ENCODE results near the gene ATP9B. TPM values are rescaled to one million over a fixed set of nuclear protein-coding genes. Genes with fewer than 3 reads are reported as not detected.

The ATP9B gene
- total RNA-seq, 1 experiment from 2014 or later, result 25.6 TPM

DNA sequence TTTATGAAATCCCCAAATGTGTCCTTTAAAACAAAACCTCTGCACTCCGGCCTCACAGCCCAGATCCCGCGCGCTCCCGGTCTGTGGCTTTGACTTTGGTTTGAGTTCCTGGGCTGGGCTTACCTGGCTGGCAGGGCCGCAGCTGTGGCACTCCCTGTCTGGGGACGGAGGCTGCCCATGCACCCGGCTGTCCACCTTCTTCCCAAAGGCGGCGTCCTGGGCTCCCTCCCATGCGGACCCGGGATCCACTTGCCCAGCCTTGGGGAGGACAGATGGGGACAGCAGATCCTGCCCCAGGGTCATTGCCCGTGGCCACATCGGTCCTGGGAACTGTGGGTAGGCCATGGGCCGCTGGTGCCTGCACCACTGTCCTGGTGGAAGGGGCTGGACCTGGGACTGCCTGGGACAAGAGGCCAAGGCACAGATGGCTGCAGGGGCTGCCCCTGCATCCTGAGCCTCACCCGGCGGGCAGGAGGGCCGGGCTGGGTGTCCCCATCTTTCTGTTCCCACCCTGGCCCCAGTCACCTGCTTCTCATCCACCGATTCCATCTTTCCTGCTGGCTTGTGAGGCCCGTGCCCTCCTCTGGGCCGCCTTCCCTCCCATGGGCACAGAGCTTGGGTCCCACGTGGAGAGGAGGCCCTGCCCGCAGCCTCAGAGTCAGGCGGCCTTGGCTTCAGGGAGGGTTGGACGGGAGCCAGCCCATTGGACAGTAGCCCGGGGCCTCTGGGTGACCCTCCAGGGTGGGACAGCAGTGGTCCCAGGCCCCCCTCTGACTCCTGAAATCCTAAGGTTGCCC, 354.2 kb downstream of the ATP9B start:
- Mint-ChIP-seq H3K4me1 (ENCODE audit: low read depth, unreplicated experiment) (no peaks in the 10 kb centered on the region), H3K36me3 (ENCODE audit: insufficient read depth, unreplicated experiment) (no peaks in the 10 kb centered on the region), H3K4me3 (ENCODE audit: low read depth, unreplicated experiment) (no peak overlapping the region), H3K27me3 (ENCODE audit: unreplicated experiment) (no peaks in the 10 kb centered on the region), H3K9me3 (ENCODE audit: low read depth, unreplicated experiment) (peaks cover 12% of the 10 kb centered on the region), H3K27ac (ENCODE audit: unreplicated experiment) (no peak overlapping the region)
- CTCF ChIA-PET, result no interaction called here
- DNase-seq, result no peak
- BruUV-seq (replicated peaks), result no TSS peak
- no peak for TF ChIP-seq CTCF (IDR thresholded peaks at IDR 0.05; ENCODE audit: unreplicated experiment)
- intact Hi-C loops (cut with micrococcal nuclease; ENCODE audit: unreplicated experiment), result no loop called here

GRCh38 chr18:79424008-79424565, 354.9 kb downstream of the ATP9B start:
- H3K4me3 Mint-ChIP-seq (ENCODE audit: low read depth, unreplicated experiment), result no peak overlapping the region

DNA sequence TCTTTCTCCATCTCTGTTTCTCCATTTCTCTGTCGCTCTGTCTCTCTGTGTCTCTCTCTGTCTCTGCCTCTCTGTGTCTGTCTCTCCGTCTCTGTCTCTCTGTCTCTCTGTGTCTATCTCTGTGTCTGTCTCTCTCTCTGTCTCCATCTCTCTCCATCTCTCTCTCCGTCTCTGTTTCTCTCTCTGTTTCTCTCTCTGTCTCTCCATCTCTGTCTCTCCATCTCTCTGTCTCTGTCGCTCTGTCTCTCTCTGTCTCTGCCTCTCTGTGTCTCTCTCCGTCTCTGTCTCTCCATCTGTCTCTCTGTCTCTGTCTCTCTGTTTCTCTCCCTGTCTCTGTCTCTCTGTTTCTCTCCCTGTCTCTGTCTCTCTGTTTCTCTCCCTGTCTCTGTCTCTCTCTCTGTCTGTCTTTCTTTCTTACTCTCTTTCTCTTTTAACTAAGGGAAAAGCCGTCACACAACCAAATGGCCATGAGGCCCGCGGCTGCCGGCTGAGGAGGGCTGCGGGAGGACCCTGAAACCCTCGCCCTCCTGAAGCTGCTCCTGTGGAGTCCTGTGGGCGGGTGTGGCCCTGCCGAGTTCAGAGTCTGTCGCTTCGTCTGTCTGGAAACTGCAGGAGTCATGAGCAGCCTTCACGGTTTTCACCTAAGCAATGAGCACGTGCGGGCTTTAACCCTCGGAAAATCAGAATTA, 355.8 kb downstream of the ATP9B start:
- H3K9me3 Mint-ChIP-seq (ENCODE audit: low read depth, unreplicated experiment), result peaks cover 12% of the 10 kb centered on the region
- no peak for DNase-seq
- H3K27ac Mint-ChIP-seq (ENCODE audit: unreplicated experiment), result peak overlapping the region; percentile 14
- BruUV-seq (replicated peaks), result no TSS peak
- CTCF ChIA-PET, result no interaction called here
- no peak overlapping the region for H3K4me3 Mint-ChIP-seq (ENCODE audit: low read depth, unreplicated experiment)
- no peak for TF ChIP-seq CTCF (IDR thresholded peaks at IDR 0.05; ENCODE audit: unreplicated experiment)
- no peaks in the 10 kb centered on the region for H3K4me1 Mint-ChIP-seq (ENCODE audit: low read depth, unreplicated experiment)
- H3K27me3 Mint-ChIP-seq (ENCODE audit: unreplicated experiment), result no peaks in the 10 kb centered on the region
- H3K36me3 Mint-ChIP-seq (ENCODE audit: insufficient read depth, unreplicated experiment), result no peaks in the 10 kb centered on the region
- intact Hi-C loops (cut with micrococcal nuclease; ENCODE audit: unreplicated experiment), result no loop called here

More at GRCh38 chr18:79424008-79424565, 354.9 kb downstream of the ATP9B start:
- CTCF ChIA-PET, result no interaction called here
- DNase-seq, result no peak
- Mint-ChIP-seq H3K9me3 (ENCODE audit: low read depth, unreplicated experiment) (peaks cover 12% of the 10 kb centered on the region), H3K27ac (ENCODE audit: unreplicated experiment) (no peak overlapping the region), H3K4me1 (ENCODE audit: low read depth, unreplicated experiment) (no peaks in the 10 kb centered on the region), H3K27me3 (ENCODE audit: unreplicated experiment) (no peaks in the 10 kb centered on the region), H3K36me3 (ENCODE audit: insufficient read depth, unreplicated experiment) (no peaks in the 10 kb centered on the region)
- no TSS peak for BruUV-seq (replicated peaks)
- no peak for TF ChIP-seq CTCF (IDR thresholded peaks at IDR 0.05; ENCODE audit: unreplicated experiment)
- intact Hi-C loops (cut with micrococcal nuclease; ENCODE audit: unreplicated experiment), result no loop called here

- Mint-ChIP-seq H3K27ac (ENCODE audit: unreplicated experiment) (no peak overlapping the region), H3K4me1 (ENCODE audit: low read depth, unreplicated experiment) (no peaks in the 10 kb centered on the region), H3K9me3 (ENCODE audit: low read depth, unreplicated experiment) (peaks cover 9% of the 10 kb centered on the region), H3K36me3 (ENCODE audit: insufficient read depth, unreplicated experiment) (no peaks in the 10 kb centered on the region), H3K27me3 (ENCODE audit: unreplicated experiment) (no peaks in the 10 kb centered on the region), H3K4me3 (ENCODE audit: low read depth, unreplicated experiment) (no peak overlapping the region)
- intact Hi-C loops (cut with micrococcal nuclease; ENCODE audit: unreplicated experiment), result no loop called here
- no peak for TF ChIP-seq CTCF (IDR thresholded peaks at IDR 0.05; ENCODE audit: unreplicated experiment)
- CTCF ChIA-PET, result no interaction called here
- DNase-seq, result no peak
- no TSS peak for BruUV-seq (replicated peaks)
Observed at GRCh38 chr18:79425569-79425886, 356.3 kb downstream of the ATP9B start.
